Esophagus muscularis mucosa (tissue), 4 donors: Measurements from ENCODE around the gene CRIP2.

Experiments
- EP300 ChIP-seq: sonication (generic); formaldehyde crosslinking; IDR thresholded peaks from one replicate; pipeline ENCODE4 v1.6.1; 2017; ENCODE audit warnings: antibody characterized with exemption
- POLR2A ChIP-seq: fragments of 450-650 bp; IDR thresholded peaks from one replicate; pipeline ENCODE4 v1.6.1; 2017; ENCODE audit warnings: antibody characterized with exemption, moderate library complexity, mild to moderate bottlenecking, low read depth
- POLR2AphosphoS5 ChIP-seq, 2 donors: sonication (generic); formaldehyde crosslinking; IDR thresholded peaks; one replicate each; pipeline ENCODE4 v1.6.1; 2017; ENCODE audit warnings: antibody characterized with exemption in 2 of 2
- TF ChIP-seq, protein P1 (sequence below), 3 experiments: fragments of 200-600 bp in 2 of 3; fragments of 450-650 bp in 1 of 3; sonication (generic) in 2 of 3; IDR thresholded peaks; one replicate each; pipeline ENCODE4 v1.5.1; 2017 to 2019; ENCODE audit warnings: antibody characterized with exemption in 3 of 3, mild to moderate bottlenecking in 2 of 3, moderate library complexity in 1 of 3

DNA sequence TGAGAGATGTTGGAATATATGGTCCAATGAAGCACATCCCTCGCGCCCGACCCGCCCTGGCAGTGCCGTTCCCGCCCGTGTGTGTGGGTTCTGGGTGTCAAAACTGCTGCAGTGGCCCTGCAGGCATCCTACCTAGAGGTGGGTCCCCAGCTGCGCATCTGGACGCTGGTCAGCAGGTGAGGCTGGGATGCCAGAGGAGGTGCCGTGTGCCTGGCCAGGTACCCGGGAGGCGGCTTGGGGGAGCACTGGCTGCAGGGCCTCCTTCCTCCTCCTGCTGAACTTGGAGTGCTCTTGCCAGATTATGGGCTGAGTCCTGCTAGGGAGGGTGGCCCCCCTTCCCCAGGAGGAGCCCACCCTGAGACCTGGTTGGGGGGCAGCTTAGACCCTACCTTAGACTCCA, 49.8 kb upstream of the CRIP2 start:
- TF ChIP-seq, protein P1, sequence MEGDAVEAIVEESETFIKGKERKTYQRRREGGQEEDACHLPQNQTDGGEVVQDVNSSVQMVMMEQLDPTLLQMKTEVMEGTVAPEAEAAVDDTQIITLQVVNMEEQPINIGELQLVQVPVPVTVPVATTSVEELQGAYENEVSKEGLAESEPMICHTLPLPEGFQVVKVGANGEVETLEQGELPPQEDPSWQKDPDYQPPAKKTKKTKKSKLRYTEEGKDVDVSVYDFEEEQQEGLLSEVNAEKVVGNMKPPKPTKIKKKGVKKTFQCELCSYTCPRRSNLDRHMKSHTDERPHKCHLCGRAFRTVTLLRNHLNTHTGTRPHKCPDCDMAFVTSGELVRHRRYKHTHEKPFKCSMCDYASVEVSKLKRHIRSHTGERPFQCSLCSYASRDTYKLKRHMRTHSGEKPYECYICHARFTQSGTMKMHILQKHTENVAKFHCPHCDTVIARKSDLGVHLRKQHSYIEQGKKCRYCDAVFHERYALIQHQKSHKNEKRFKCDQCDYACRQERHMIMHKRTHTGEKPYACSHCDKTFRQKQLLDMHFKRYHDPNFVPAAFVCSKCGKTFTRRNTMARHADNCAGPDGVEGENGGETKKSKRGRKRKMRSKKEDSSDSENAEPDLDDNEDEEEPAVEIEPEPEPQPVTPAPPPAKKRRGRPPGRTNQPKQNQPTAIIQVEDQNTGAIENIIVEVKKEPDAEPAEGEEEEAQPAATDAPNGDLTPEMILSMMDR (IDR thresholded peaks at IDR 0.05), result no peak
- TF ChIP-seq POLR2AphosphoS5 (IDR thresholded peaks at IDR 0.05), result no peak
- no peak for TF ChIP-seq EP300
- no peak for TF ChIP-seq POLR2A
